Glutamatergic neuron (in vitro differentiated cells): ENCODE measurements around the gene WDR49. TPM values are rescaled to one million over a fixed set of nuclear protein-coding genes. Genes with fewer than 3 reads are reported as not detected.

Source experiments
- DNase-seq: peaks from one replicate; pipeline ENCODE4 v3.0.0; 2022
- H3K27ac Mint-ChIP-seq: one replicate; pipeline ENCODE4 v1.8.0; 2020; ENCODE audit warnings: mild to moderate bottlenecking, mixed read lengths, inconsistent platforms; ENCODE audit not compliant: unreplicated experiment
- H3K27me3 Mint-ChIP-seq: one replicate; pipeline ENCODE4 v1.8.0; 2020; ENCODE audit warnings: mild to moderate bottlenecking, moderate library complexity, mixed read lengths, inconsistent platforms; ENCODE audit not compliant: unreplicated experiment
- H3K36me3 Mint-ChIP-seq: one replicate; pipeline ENCODE4 v1.8.0; 2020; ENCODE audit warnings: mild to moderate bottlenecking, mixed read lengths, inconsistent platforms; ENCODE audit not compliant: unreplicated experiment
- H3K4me1 Mint-ChIP-seq: one replicate; pipeline ENCODE4 v1.8.0; 2020; ENCODE audit warnings: mild to moderate bottlenecking, low read depth, mixed read lengths, inconsistent platforms; ENCODE audit not compliant: unreplicated experiment
- H3K4me3 Mint-ChIP-seq: one replicate; pipeline ENCODE4 v1.8.0; 2020; ENCODE audit warnings: mild to moderate bottlenecking, mixed read lengths, inconsistent platforms; ENCODE audit not compliant: unreplicated experiment
- H3K9me3 Mint-ChIP-seq: one replicate; pipeline ENCODE4 v1.8.0; 2020; ENCODE audit warnings: mild to moderate bottlenecking, moderate library complexity, mixed read lengths, inconsistent platforms; ENCODE audit not compliant: unreplicated experiment
- CTCF ChIP-seq: fragments of 200-600 bp; sonication (generic); IDR thresholded peaks from one replicate; pipeline ENCODE4 v1.5.0; 2021; ENCODE audit not compliant: partially characterized antibody, unreplicated experiment
- total RNA-seq: library from RNA; stranded (reverse); fragmentation: NEBNext Ultra II Directional; extraction: Animal tissue kit (Norgen Biotek cat#: 25700); gene quantifications from one replicate; pipeline ENCODE4 v1.2.1, GENCODE V29; 2021; ENCODE audit not compliant: unreplicated experiment

Gene WDR49
- total RNA-seq, 1 donor from 2014 or later: 0.76 TPM

GRCh38 chr3:167450195-167450594 lies 203.5 kb downstream of the WDR49 start:
- no peaks in the 10 kb centered on the region for H3K36me3 Mint-ChIP-seq
- H3K9me3 Mint-ChIP-seq: no peaks in the 10 kb centered on the region
- H3K4me1 Mint-ChIP-seq: no peaks in the 10 kb centered on the region
- no peak for TF ChIP-seq CTCF
- H3K27me3 Mint-ChIP-seq: no peaks in the 10 kb centered on the region
- no peak overlapping the region for H3K27ac Mint-ChIP-seq
- H3K4me3 Mint-ChIP-seq: no peak overlapping the region
- DNase-seq: no peak

GRCh38 chr3:167445491-167445890 lies 208.3 kb downstream of the WDR49 start:
- Mint-ChIP-seq H3K4me1 (no peaks in the 10 kb centered on the region), H3K4me3 (no peak overlapping the region), H3K27me3 (no peaks in the 10 kb centered on the region), H3K9me3 (no peaks in the 10 kb centered on the region), H3K27ac (no peak overlapping the region), H3K36me3 (no peaks in the 10 kb centered on the region)
- no peak for TF ChIP-seq CTCF
- DNase-seq: no peak

- Mint-ChIP-seq H3K9me3 (no peaks in the 10 kb centered on the region), H3K27me3 (no peaks in the 10 kb centered on the region), H3K36me3 (no peaks in the 10 kb centered on the region), H3K4me1 (no peaks in the 10 kb centered on the region), H3K4me3 (no peak overlapping the region), H3K27ac (no peak overlapping the region)
- DNase-seq: no peak
- no peak for TF ChIP-seq CTCF
These were observed 212.5 kb downstream of the WDR49 start for GRCh38 chr3:167441256-167441655.

GRCh38 chr3:167437428-167438139 lies 216.2 kb downstream of the WDR49 start:
- H3K36me3 Mint-ChIP-seq: no peaks in the 10 kb centered on the region
- TF ChIP-seq CTCF: no peak

More at GRCh38 chr3:167437428-167438139, 216.2 kb downstream of the WDR49 start:
- Mint-ChIP-seq H3K27ac (no peak overlapping the region), H3K4me3 (no peak overlapping the region), H3K9me3 (peaks cover 2% of the 10 kb centered on the region), H3K4me1 (no peaks in the 10 kb centered on the region), H3K27me3 (no peaks in the 10 kb centered on the region)
- DNase-seq: no peak

Other genes starting within 250 kb of the WDR49 start
- gene SERPINI2, start 179.9 kb downstream of the WDR49 start, total RNA-seq: not detected
- gene PDCD10, start 81.0 kb upstream of the WDR49 start, total RNA-seq: 48.0 TPM
- 66.2 TPM for gene SERPINI1, start 81.8 kb upstream of the WDR49 start, total RNA-seq